ENCODE data around the gene CCL8. TPM values are rescaled to one million over a fixed set of nuclear protein-coding genes. Genes with fewer than 3 reads are reported as not detected.

CCL8 gene
- total RNA-seq, 2 donors from 2014 or later: not detected

- peaks cover 7% of the 10 kb centered on the region for H3K27me3 Mint-ChIP-seq (ENCODE audit: insufficient read depth)
- Histone ChIP-seq H3K9me3 (ENCODE audit: control insufficient read depth, low read length) (no peaks in the 10 kb centered on the region), H3K27me3 (ENCODE audit: control insufficient read depth, insufficient read depth, low read length, poor library complexity, severe bottlenecking) (no peaks in the 10 kb centered on the region)
Observed at GRCh38 chr17:34349751-34350150, 30.5 kb downstream of the CCL8 start.

DNA sequence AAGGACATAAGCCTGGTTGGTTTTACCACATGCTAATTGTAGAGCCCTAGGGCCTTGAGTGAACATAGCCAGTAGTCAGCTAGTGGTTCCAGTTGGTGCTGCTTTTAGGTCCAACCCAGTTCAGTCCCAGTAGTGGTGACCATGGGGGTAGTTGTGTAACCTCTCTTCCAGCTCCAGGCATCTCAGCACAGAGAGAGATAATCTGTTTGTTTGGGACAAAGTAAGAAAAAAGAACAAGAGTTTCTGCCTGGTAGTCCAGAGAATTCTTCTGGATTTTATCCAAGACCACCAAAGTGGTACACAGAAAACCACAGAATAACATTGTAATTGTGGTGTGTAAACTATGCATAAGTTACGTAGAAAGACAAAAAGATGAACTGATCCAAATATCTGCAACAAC is 31.9 kb downstream of the CCL8 start:
- Histone ChIP-seq H3K4me1 (ENCODE audit: control insufficient read depth, insufficient read depth, low read length) (peaks cover 4% of the 10 kb centered on the region), H3K27ac (ENCODE audit: low read depth, low read length) (no peak overlapping the region), H3K36me3 (ENCODE audit: control insufficient read depth, insufficient read depth, low read length) (no peaks in the 10 kb centered on the region), H3K9ac (ENCODE audit: extremely low read depth, low read length, poor library complexity, severe bottlenecking) (no peak overlapping the region), H3K4me3 (ENCODE audit: low read length) (no peak overlapping the region), H3K9me3 (ENCODE audit: control insufficient read depth, low read length) (no peaks in the 10 kb centered on the region), H3K27me3 (ENCODE audit: control insufficient read depth, insufficient read depth, low read length, poor library complexity, severe bottlenecking) (no peaks in the 10 kb centered on the region)
- Mint-ChIP-seq H3K36me3 (ENCODE audit: low read depth) (no peaks in the 10 kb centered on the region), H3K9me3 (peaks cover 10% of the 10 kb centered on the region), H3K27me3 (ENCODE audit: insufficient read depth) (peaks cover 9% of the 10 kb centered on the region), H3K27ac (no peak overlapping the region), H3K4me1 (no peaks in the 10 kb centered on the region), H3K4me3 (no peak overlapping the region)
- WGBS, 2 experiments (ENCODE audit: insufficient coverage in 1 of 2, insufficient read length in 1 of 2): 100% methylated on average over 1 of the region's 1 CpG; no CpG with 5 or more reads in 1 of the 2 experiments
- no peak for DNase-seq
- TF ChIP-seq, protein P1, sequence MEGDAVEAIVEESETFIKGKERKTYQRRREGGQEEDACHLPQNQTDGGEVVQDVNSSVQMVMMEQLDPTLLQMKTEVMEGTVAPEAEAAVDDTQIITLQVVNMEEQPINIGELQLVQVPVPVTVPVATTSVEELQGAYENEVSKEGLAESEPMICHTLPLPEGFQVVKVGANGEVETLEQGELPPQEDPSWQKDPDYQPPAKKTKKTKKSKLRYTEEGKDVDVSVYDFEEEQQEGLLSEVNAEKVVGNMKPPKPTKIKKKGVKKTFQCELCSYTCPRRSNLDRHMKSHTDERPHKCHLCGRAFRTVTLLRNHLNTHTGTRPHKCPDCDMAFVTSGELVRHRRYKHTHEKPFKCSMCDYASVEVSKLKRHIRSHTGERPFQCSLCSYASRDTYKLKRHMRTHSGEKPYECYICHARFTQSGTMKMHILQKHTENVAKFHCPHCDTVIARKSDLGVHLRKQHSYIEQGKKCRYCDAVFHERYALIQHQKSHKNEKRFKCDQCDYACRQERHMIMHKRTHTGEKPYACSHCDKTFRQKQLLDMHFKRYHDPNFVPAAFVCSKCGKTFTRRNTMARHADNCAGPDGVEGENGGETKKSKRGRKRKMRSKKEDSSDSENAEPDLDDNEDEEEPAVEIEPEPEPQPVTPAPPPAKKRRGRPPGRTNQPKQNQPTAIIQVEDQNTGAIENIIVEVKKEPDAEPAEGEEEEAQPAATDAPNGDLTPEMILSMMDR (conservative IDR thresholded peaks at IDR 0.05): no peak

More at GRCh38 chr17:34349751-34350150, 30.5 kb downstream of the CCL8 start:
- TF ChIP-seq, protein P1 (conservative IDR thresholded peaks at IDR 0.05): no peak
- Mint-ChIP-seq H3K4me3 (no peak overlapping the region), H3K27ac (no peak overlapping the region), H3K36me3 (ENCODE audit: low read depth) (no peaks in the 10 kb centered on the region), H3K4me1 (no peaks in the 10 kb centered on the region), H3K9me3 (peaks cover 10% of the 10 kb centered on the region)
- peak; percentile 41 for DNase-seq
- 89 to 94% methylated on average over 2 to 4 of the region's 4 CpGs for WGBS, 2 experiments (ENCODE audit: insufficient coverage in 1 of 2, insufficient read length in 1 of 2)
- Histone ChIP-seq H3K36me3 (ENCODE audit: control insufficient read depth, insufficient read depth, low read length) (no peaks in the 10 kb centered on the region), H3K4me3 (ENCODE audit: low read length) (no peak overlapping the region), H3K27ac (ENCODE audit: low read depth, low read length) (no peak overlapping the region), H3K4me1 (ENCODE audit: control insufficient read depth, insufficient read depth, low read length) (peaks cover 4% of the 10 kb centered on the region), H3K9ac (ENCODE audit: extremely low read depth, low read length, poor library complexity, severe bottlenecking) (no peak overlapping the region)

- no peak for DNase-seq
- TF ChIP-seq, protein P1 (conservative IDR thresholded peaks at IDR 0.05): no peak
- Histone ChIP-seq H3K27ac (ENCODE audit: low read depth, low read length) (no peak overlapping the region), H3K4me3 (ENCODE audit: low read length) (no peak overlapping the region), H3K4me1 (ENCODE audit: control insufficient read depth, insufficient read depth, low read length) (peaks cover 4% of the 10 kb centered on the region), H3K27me3 (ENCODE audit: control insufficient read depth, insufficient read depth, low read length, poor library complexity, severe bottlenecking) (no peaks in the 10 kb centered on the region), H3K36me3 (ENCODE audit: control insufficient read depth, insufficient read depth, low read length) (no peaks in the 10 kb centered on the region), H3K9me3 (ENCODE audit: control insufficient read depth, low read length) (no peaks in the 10 kb centered on the region), H3K9ac (ENCODE audit: extremely low read depth, low read length, poor library complexity, severe bottlenecking) (no peak overlapping the region)
- Mint-ChIP-seq H3K36me3 (ENCODE audit: low read depth) (no peaks in the 10 kb centered on the region), H3K4me1 (no peaks in the 10 kb centered on the region), H3K9me3 (peaks cover 10% of the 10 kb centered on the region), H3K27ac (no peak overlapping the region), H3K27me3 (ENCODE audit: insufficient read depth) (peaks cover 10% of the 10 kb centered on the region), H3K4me3 (no peak overlapping the region)
Observed at GRCh38 chr17:34352191-34352590, 33.0 kb downstream of the CCL8 start.
